AG09319 (cell line): ENCODE data around the gene KRT4.
"Not testable (repeated sequence)": the region's sequence is repeated elsewhere in the genome, so short reads cannot be mapped to it uniquely, and the experiment has no call there.

Experiments
- DNase-seq: peaks from one replicate; pipeline ENCODE4 v3.0.0-alpha.2; 2010; ENCODE audit warnings: low read depth; ENCODE audit errors: extremely low read depth
- TF ChIP-seq, protein P1 (sequence below): IDR thresholded peaks from 2 replicates; pipeline ENCODE4 v1.5.1; 2011; ENCODE audit warnings: low read depth, mild to moderate bottlenecking, inconsistent platforms, low read length, moderate library complexity

The KRT4 gene

DNA sequence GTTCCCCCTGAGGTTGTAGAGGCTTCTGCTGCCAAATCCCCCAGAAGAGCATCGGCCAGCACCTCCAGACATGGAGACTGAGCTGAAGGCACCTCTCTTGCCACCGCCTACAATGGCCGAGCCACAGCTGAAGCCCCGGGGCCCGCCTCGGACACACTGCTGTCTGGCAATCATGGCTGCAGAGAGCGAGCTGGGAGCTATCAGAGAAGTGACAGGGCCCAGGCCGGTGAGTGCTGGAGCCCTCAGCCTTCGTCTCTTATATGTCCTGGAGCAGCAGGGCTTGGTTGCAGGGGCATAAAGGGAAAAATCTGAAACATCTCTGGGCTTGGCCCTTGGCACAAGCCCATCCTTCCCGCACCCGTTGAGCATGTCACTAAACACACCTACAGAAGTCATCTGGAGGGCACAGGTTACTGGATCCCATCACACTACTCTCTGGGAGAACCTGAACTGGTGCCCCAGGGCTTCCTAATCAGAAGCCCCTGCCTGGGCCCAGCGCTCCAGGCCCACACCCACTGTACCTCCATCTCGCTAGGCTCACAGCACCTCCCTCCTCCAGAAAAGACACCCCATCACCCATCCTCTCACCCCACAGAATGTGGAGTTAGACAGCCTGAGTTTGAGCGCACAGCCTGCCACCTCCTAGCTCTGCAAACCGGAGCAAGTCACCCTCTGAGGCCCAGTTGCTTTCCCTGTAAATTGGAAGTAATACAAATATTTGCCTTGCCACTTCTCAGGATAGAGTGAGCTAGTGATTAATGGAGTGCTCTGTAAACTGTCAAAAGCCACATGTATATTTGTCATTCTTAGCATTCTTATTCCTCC is at the start of gene KRT4:
Gene KRT4, minus strand, starts transcription at position 232 of the 825 bp plus-strand sequence. Its CDS starts 58 bp downstream, at position 174.
- TF ChIP-seq, protein P1, sequence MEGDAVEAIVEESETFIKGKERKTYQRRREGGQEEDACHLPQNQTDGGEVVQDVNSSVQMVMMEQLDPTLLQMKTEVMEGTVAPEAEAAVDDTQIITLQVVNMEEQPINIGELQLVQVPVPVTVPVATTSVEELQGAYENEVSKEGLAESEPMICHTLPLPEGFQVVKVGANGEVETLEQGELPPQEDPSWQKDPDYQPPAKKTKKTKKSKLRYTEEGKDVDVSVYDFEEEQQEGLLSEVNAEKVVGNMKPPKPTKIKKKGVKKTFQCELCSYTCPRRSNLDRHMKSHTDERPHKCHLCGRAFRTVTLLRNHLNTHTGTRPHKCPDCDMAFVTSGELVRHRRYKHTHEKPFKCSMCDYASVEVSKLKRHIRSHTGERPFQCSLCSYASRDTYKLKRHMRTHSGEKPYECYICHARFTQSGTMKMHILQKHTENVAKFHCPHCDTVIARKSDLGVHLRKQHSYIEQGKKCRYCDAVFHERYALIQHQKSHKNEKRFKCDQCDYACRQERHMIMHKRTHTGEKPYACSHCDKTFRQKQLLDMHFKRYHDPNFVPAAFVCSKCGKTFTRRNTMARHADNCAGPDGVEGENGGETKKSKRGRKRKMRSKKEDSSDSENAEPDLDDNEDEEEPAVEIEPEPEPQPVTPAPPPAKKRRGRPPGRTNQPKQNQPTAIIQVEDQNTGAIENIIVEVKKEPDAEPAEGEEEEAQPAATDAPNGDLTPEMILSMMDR, result no peak
- DNase-seq, result no peak

DNA sequence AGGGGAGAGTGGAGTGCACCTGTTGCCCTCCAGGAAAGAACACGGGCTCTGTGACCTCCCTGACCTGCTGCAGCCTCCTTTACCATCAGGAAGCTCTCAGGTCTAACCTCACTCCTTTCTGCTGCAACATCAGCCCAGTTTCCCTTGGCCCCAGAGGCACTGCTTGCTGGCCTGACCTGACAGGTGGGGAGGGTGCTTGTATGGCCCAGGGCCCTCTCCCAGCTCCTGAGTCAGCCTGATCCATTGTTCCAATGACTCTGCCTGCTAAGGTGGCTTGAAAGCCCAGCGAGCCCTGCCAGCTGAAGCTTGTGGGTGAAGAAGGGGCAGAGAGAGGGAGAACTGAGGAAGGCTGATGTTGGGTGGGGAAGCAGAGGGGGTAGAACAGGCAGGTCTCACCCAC is 48.1 kb upstream of the KRT4 start:
- TF ChIP-seq, protein P1, result no peak
- no peak for DNase-seq

DNA sequence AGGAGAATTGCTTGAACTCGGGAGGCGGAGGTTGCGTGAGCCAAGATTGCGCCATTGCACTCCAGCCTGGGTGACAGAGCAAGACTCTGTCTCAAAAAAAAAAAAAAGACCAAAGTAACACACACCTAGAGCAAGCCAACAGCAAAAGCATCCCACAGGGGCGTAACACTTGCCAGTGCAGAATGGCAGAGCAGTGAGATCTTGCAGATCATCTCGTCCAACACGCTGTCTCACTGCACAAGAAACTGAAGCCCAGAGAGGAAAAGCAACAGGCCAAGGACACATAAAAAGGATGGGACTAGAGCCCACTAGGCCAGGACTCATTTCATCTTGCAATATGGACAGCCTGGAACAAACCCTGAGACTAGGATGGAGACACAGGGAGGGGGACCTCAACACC is 47.6 kb upstream of the KRT4 start:
- no peak for DNase-seq
- TF ChIP-seq, protein P1, result no peak

DNA sequence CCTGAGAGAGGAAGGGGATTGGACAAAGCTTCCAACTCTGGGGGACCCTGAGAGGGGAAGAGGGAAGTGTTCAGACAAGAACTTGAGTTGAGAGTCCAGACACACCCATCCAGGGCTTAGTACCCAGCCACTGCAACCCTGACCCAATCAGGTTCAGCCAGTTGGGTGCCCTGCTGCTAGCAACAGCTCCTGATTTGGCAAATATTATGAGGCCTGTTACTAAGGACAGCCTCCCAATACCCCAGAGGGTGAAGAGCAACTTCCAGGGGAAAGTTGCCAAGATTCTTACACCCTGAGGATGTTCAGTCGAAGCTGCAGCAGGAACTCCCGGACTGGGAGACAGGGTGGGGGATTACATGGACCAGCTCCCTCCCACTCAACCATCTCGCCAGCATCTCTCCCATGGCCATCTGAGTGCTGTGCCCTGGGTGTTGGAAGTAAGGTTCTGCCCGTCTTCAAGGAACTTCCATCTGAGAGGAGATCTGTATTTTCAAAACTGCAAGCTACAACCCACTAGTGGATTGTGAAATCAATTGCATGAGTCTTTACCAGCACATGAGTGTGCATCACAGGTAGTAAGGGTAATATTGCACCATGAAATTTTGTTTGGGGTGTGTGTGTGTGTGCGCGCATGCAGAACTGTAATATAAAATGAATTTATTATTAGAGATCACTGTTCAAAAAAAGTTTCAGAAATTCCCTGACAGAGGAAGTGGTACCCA is 46.3 kb upstream of the KRT4 start:
- DNase-seq, result no peak

DNA sequence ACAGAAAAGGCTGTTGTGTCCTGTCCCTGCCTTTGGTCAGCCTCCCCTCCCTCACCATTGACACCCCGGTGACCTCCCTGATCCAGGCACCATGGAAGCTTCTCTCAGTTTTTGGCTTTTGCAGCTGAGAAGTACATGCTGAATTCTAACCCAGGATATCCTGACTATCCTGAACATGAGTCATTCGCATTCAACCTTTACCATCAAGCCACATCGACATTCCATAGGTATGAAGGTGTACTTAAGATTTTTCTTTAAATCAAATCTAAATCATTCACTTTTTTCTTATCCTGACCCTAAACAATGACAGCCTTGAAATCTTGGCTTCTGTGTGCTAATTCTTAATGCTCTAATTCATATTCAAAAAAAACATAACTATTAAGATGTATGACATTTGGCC is 43.6 kb upstream of the KRT4 start:
- TF ChIP-seq, protein P1, result no peak
- no peak for DNase-seq

More for the DNA sequence above, 46.3 kb upstream of the KRT4 start:
- TF ChIP-seq, protein P1, result no peak

DNA sequence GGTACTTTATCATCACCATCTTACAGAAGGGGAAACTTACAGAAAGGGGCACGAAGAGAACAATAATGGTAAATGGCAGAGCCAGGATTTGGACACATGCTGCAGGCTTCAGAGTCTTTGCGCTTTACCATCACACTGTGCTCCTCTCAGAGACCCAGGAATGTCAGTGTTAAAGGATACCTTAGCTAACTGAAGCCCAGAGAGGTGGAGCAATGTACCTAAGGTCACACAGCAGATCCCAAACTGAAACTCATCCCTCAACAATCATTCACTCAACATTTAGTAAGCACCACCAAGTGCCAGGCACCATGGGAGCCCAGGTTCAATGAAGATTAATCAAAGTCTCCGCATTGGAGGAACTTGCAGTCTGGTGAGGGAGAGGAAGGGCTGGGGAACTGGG is 42.9 kb upstream of the KRT4 start:
- no peak for DNase-seq
- TF ChIP-seq, protein P1, result no peak

DNA sequence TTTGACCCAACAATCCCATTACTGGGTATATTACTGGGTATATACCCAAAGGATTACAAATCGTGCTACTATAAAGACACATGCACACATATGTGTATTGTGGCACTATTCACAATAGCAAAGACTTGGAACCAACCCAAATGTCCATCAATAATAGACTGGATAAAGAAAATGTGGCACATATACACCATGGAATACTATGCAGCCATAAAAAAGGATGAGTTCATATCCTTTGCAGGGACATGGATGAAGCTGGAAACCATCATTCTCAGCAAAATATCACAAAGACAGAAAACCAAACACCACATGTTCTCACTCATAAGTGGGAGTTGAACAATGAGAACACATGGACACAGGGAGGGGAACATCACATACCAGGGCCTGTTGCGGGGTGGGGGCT is 42.2 kb upstream of the KRT4 start:
- not testable (repeated sequence) for DNase-seq

DNA sequence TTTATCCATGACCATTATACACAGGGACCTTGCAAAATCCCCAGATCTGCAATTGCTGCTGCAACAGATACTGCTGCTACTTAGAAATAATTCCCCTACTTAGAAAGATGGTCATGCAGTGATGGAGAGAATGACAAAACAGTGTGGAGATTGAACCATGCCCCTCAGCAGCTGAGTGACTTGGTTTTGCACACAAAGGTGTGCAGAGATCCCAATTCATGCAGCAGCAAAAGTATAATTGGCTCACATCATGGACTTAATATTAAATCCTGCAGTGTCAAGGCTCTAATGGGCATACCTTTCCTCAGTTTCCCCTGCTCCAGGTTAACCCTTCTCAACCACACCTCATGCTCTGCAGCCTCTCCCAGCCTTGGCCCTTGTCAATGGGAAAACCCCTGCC is 37.9 kb upstream of the KRT4 start:
- DNase-seq, result no peak
- TF ChIP-seq, protein P1, result no peak
